Chondrocyte (in vitro differentiated cells): Measurements from ENCODE around the gene RAD51B. TPM values are rescaled to one million over a fixed set of nuclear protein-coding genes. Genes with fewer than 3 reads are reported as not detected.

Source experiments
- DNase-seq: peaks from one replicate; pipeline ENCODE4 v3.0.0; 2021; ENCODE audit warnings: mixed read lengths, low spot score
- H3K27ac Mint-ChIP-seq: one replicate; pipeline ENCODE4 v1.8.0; 2021; ENCODE audit warnings: mild to moderate bottlenecking, moderate library complexity, mixed read lengths; ENCODE audit not compliant: unreplicated experiment
- H3K27me3 Mint-ChIP-seq: 2 replicates; pipeline ENCODE4 v1.8.0; 2021; ENCODE audit warnings: low read depth, mixed read lengths
- H3K36me3 Mint-ChIP-seq: 2 replicates; pipeline ENCODE4 v1.8.0; 2021; ENCODE audit warnings: low read depth, mixed read lengths
- H3K4me1 Mint-ChIP-seq: 2 replicates; pipeline ENCODE4 v1.8.0; 2021; ENCODE audit warnings: low read depth, mild to moderate bottlenecking, mixed read lengths
- H3K4me3 Mint-ChIP-seq: one replicate; pipeline ENCODE4 v1.8.0; 2021; ENCODE audit warnings: mild to moderate bottlenecking, moderate library complexity, mixed read lengths; ENCODE audit not compliant: unreplicated experiment
- H3K9me3 Mint-ChIP-seq: 2 replicates; pipeline ENCODE4 v1.8.0; 2021; ENCODE audit warnings: low read depth, mixed read lengths
- total RNA-seq: library from RNA; stranded (reverse); gene quantifications from 3 replicates; pipeline ENCODE4 v1.2.1, GENCODE V29; 2021
- TF ChIP-seq, protein P1 (sequence below): fragments of 200-600 bp; sonication (generic); IDR thresholded peaks from 2 replicates; pipeline ENCODE4 v1.5.0; 2021; ENCODE audit warnings: antibody characterized with exemption, mild to moderate bottlenecking, moderate library complexity

The RAD51B gene
- total RNA-seq, 1 donor from 2014 or later: 8.2 TPM

GRCh38 chr14:68104518-68104917 lies 284.9 kb downstream of the RAD51B start:
- Mint-ChIP-seq H3K9me3 (peaks cover 21% of the 10 kb centered on the region), H3K4me1 (peaks cover 36% of the 10 kb centered on the region), H3K4me3 (no peak overlapping the region), H3K27me3 (no peaks in the 10 kb centered on the region), H3K36me3 (peaks cover 1% of the 10 kb centered on the region), H3K27ac (peak overlapping the region; percentile 62)
- DNase-seq: no peak
- TF ChIP-seq, protein P1, sequence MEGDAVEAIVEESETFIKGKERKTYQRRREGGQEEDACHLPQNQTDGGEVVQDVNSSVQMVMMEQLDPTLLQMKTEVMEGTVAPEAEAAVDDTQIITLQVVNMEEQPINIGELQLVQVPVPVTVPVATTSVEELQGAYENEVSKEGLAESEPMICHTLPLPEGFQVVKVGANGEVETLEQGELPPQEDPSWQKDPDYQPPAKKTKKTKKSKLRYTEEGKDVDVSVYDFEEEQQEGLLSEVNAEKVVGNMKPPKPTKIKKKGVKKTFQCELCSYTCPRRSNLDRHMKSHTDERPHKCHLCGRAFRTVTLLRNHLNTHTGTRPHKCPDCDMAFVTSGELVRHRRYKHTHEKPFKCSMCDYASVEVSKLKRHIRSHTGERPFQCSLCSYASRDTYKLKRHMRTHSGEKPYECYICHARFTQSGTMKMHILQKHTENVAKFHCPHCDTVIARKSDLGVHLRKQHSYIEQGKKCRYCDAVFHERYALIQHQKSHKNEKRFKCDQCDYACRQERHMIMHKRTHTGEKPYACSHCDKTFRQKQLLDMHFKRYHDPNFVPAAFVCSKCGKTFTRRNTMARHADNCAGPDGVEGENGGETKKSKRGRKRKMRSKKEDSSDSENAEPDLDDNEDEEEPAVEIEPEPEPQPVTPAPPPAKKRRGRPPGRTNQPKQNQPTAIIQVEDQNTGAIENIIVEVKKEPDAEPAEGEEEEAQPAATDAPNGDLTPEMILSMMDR: no peak

GRCh38 chr14:68105816-68106215 lies 286.2 kb downstream of the RAD51B start:
- Mint-ChIP-seq H3K27ac (no peak overlapping the region), H3K4me1 (peaks cover 43% of the 10 kb centered on the region), H3K36me3 (peaks cover under 1% of the 10 kb centered on the region), H3K27me3 (no peaks in the 10 kb centered on the region), H3K4me3 (no peak overlapping the region), H3K9me3 (peaks cover 19% of the 10 kb centered on the region)
- DNase-seq: no peak
- TF ChIP-seq, protein P1: no peak

- Mint-ChIP-seq H3K4me1 (peaks cover 49% of the 10 kb centered on the region), H3K27ac (no peak overlapping the region), H3K9me3 (peaks cover 12% of the 10 kb centered on the region), H3K36me3 (no peaks in the 10 kb centered on the region), H3K4me3 (no peak overlapping the region), H3K27me3 (no peaks in the 10 kb centered on the region)
- no peak for DNase-seq
- TF ChIP-seq, protein P1: no peak
Measured at GRCh38 chr14:68106456-68106855, 286.9 kb downstream of the RAD51B start.

GRCh38 chr14:68106905-68107304 lies 287.3 kb downstream of the RAD51B start:
- no peak for DNase-seq
- Mint-ChIP-seq H3K27me3 (no peaks in the 10 kb centered on the region), H3K4me1 (peaks cover 54% of the 10 kb centered on the region), H3K27ac (no peak overlapping the region), H3K4me3 (no peak overlapping the region), H3K9me3 (peaks cover 10% of the 10 kb centered on the region), H3K36me3 (no peaks in the 10 kb centered on the region)
- TF ChIP-seq, protein P1: no peak

DNA sequence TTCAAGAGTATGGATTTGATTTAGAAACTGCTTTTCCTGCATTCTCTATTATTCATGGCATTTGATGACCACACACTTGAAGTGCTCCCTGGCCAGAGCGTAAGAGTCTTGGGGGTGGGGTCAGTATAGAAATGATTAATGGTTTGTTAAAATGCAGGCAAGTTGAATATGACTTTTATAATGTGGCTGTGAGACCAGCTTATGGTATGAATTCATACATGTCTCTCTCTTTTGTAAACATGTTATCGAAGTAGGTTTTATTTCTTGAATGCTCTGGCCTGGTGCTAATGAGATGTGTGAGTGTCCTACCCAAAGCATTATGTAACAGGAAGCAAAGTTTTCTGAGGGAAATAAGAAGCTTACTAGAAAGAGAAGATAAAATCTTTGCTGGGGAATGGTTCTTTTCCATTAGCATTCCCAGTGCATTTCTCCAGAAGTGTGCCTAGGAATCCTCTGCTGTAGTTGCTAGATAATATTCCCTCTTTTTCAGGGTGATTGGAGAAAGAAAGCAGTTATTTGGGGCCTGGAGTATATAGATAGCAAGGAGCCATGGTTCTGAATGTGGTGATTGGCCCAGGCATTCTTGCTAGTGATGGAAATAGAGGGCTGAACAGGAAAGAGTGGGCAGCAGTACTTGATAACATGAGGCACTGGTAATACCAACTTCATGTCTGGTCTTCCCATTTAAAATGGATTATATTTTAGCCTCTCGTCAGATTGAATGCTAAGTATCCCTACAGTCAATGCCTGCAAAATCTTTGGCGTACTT lies 289.7 kb downstream of the RAD51B start:
- DNase-seq: no peak
- peaks cover 4% of the 10 kb centered on the region for H3K9me3 Mint-ChIP-seq
- no peaks in the 10 kb centered on the region for H3K36me3 Mint-ChIP-seq
- H3K4me3 Mint-ChIP-seq: no peak overlapping the region
- peak overlapping the region; percentile 9 for H3K27ac Mint-ChIP-seq
- no peaks in the 10 kb centered on the region for H3K27me3 Mint-ChIP-seq
- TF ChIP-seq, protein P1: no peak
- peaks cover 57% of the 10 kb centered on the region for H3K4me1 Mint-ChIP-seq
